GM12865 (cell line): Measurements from ENCODE around the gene SCT.

ENCODE experiments used
- DNase-seq: peaks from one replicate; pipeline ENCODE4 v3.0.0; 2010; ENCODE audit warnings: low read depth
- H3K4me3 ChIP-seq: 2 replicates; pipeline ENCODE4 v1.5.1; 2011; ENCODE audit warnings: mild to moderate bottlenecking, low read depth, low read length, control low read depth
- CTCF ChIP-seq: IDR thresholded peaks from 2 replicates; pipeline ENCODE4 v1.5.1; 2011; ENCODE audit warnings: low read length, control low read depth, low read depth, inconsistent platforms; ENCODE audit not compliant: insufficient read depth; ENCODE audit errors: missing control alignments

SCT gene

GRCh38 chr11:660681-661444, 33.9 kb upstream of the SCT start:
- DNase-seq: no peak
- TF ChIP-seq CTCF: no peak
- H3K4me3 ChIP-seq: no peak overlapping the region

GRCh38 chr11:660281-660680, 33.3 kb upstream of the SCT start:
- H3K4me3 ChIP-seq: no peak overlapping the region
- DNase-seq: no peak
- no peak for TF ChIP-seq CTCF

GRCh38 chr11:659532-660085, 32.6 kb upstream of the SCT start:
- no peak overlapping the region for H3K4me3 ChIP-seq
- no peak for TF ChIP-seq CTCF
- no peak for DNase-seq

GRCh38 chr11:657691-658126, 30.7 kb upstream of the SCT start:
- no peak for TF ChIP-seq CTCF
- no peak for DNase-seq
- H3K4me3 ChIP-seq: no peak overlapping the region

GRCh38 chr11:656866-657265, 29.9 kb upstream of the SCT start:
- no peak overlapping the region for H3K4me3 ChIP-seq
- no peak for TF ChIP-seq CTCF
- no peak for DNase-seq

GRCh38 chr11:656426-656825, 29.4 kb upstream of the SCT start:
- TF ChIP-seq CTCF: no peak
- DNase-seq: no peak

More at GRCh38 chr11:656426-656825, 29.4 kb upstream of the SCT start:
- H3K4me3 ChIP-seq: no peak overlapping the region
